Coronary artery (tissue), 2 donors: Measurements from ENCODE around the gene SDF4.

Experiments used
- DNase-seq: peaks from one replicate; pipeline ENCODE4 v3.0.0-alpha.2; 2017; ENCODE audit warnings: low spot score
- H3K27ac ChIP-seq, 2 donors: fragments of 200-600 bp; sonication (generic); one replicate each; pipeline ENCODE4 v1.5.1; 2016 to 2019
- H3K4me3 ChIP-seq: fragments of 200-600 bp; sonication (generic); 2 replicates; pipeline ENCODE4 v1.5.1; 2016; ENCODE audit warnings: mild to moderate bottlenecking, moderate library complexity
- CTCF ChIP-seq: fragments of 200-600 bp; sonication (generic); IDR thresholded peaks from one replicate; pipeline ENCODE4 v1.5.1; 2019; ENCODE audit warnings: antibody characterized with exemption

The SDF4 gene

GRCh38 chr1:1175221-1176062, 56.4 kb downstream of the SDF4 start:
- TF ChIP-seq CTCF: no peak
- Histone ChIP-seq H3K4me3 (no peak overlapping the region), H3K27ac (no peak overlapping the region)
- DNase-seq: no peak

GRCh38 chr1:1173793-1174415, 57.9 kb downstream of the SDF4 start, which contains the start of gene TTLL10:
TSS of gene TTLL10 (plus strand) at chr1:1173880. CDS start at chr1:1179216, 5,336 bp downstream.
- TF ChIP-seq CTCF: no peak
- Histone ChIP-seq H3K4me3 (no peak within 1 kb of the TSS), H3K27ac (no peak within 1 kb of the TSS)
- no peak for DNase-seq

GRCh38 chr1:1173061-1173792, 58.6 kb downstream of the SDF4 start:
- Histone ChIP-seq H3K4me3 (no peak overlapping the region), H3K27ac (no peak overlapping the region)
- no peak for TF ChIP-seq CTCF
- DNase-seq: no peak

- no peak for DNase-seq
- TF ChIP-seq CTCF: no peak
- no peak overlapping the region for H3K4me3 ChIP-seq
- no peak overlapping the region for H3K27ac ChIP-seq
Measured at GRCh38 chr1:1171546-1172340, 60.1 kb downstream of the SDF4 start.

- TF ChIP-seq CTCF: no peak
- H3K27ac ChIP-seq: no peak overlapping the region
- H3K4me3 ChIP-seq: no peak overlapping the region
- DNase-seq: no peak
Measured at GRCh38 chr1:1171161-1171545, 60.6 kb downstream of the SDF4 start.

GRCh38 chr1:1170215-1171091, 61.3 kb downstream of the SDF4 start:
- no peak overlapping the region for H3K27ac ChIP-seq
- no peak for DNase-seq
- TF ChIP-seq CTCF: no peak
- no peak overlapping the region for H3K4me3 ChIP-seq
